ENCODE results near the gene YEATS2. TPM values are rescaled to one million over a fixed set of nuclear protein-coding genes. Genes with fewer than 3 reads are reported as not detected.

YEATS2 gene
- polyA plus RNA-seq, 3 donors: 4.8 to 5.4 (median 5.0) TPM

- 89 to 94% (median 91%) methylated on average over 25 of the region's 25 CpGs for WGBS, 3 donors
- H3K27ac ChIP-seq (ENCODE audit: low read depth, low read length): no peak overlapping the region
Observed at GRCh38 chr3:183818706-183819624, 121.4 kb downstream of the YEATS2 start.

DNA sequence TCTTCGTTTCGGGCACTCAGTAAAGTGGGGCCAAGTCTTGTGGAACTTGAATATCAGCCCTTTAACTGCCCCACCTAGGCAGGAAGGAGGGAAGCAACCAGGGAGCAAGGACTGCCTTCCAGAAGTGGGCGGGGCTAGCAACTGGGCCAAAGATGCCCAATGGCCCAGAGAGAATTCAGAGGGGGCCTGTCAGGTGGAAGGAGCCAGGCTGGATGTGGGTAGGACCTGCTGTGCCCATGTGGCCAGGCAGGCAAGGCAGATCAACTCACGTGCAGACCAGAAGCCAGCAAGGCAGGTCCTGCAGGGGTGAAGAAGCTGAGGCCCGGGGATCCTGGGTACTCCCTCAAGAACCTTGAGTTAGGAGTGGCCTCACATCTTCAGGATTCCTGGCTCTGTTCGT lies 122.2 kb downstream of the YEATS2 start:
- H3K27ac ChIP-seq (ENCODE audit: low read depth, low read length): no peak overlapping the region
- 82 to 95% (median 90%) methylated on average over 6 of the region's 6 CpGs for WGBS, 3 donors

DNA sequence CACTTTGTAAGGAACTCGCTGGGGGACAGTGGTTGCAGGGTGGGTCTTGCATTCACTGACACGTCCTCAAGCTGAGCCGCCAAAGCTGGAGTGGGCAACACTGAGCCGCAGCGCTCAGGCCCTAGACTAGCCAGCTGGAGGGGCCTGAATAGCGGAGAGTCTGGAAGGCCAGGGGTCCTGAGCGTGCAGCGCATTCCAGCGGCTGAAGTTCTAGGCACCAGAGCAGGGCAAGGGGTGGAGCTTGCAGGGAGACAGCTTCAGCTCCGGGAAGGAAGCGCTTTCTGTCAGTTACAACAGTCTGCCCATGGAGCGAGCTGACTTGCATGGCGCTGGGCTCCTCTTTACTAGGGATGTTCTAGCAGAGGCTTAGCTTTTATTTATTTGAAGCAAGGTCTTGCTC lies 125.0 kb downstream of the YEATS2 start:
- H3K27ac ChIP-seq (ENCODE audit: low read depth, low read length): no peak overlapping the region
- WGBS, 3 donors: 81 to 93% (median 87%) methylated on average over 12 to 13 of the region's 13 CpGs

GRCh38 chr3:183823963-183824362 lies 126.4 kb downstream of the YEATS2 start:
- WGBS, 3 donors: 72 to 86% (median 79%) methylated on average over 5 of the region's 5 CpGs
- no peak overlapping the region for H3K27ac ChIP-seq (ENCODE audit: low read depth, low read length)

DNA sequence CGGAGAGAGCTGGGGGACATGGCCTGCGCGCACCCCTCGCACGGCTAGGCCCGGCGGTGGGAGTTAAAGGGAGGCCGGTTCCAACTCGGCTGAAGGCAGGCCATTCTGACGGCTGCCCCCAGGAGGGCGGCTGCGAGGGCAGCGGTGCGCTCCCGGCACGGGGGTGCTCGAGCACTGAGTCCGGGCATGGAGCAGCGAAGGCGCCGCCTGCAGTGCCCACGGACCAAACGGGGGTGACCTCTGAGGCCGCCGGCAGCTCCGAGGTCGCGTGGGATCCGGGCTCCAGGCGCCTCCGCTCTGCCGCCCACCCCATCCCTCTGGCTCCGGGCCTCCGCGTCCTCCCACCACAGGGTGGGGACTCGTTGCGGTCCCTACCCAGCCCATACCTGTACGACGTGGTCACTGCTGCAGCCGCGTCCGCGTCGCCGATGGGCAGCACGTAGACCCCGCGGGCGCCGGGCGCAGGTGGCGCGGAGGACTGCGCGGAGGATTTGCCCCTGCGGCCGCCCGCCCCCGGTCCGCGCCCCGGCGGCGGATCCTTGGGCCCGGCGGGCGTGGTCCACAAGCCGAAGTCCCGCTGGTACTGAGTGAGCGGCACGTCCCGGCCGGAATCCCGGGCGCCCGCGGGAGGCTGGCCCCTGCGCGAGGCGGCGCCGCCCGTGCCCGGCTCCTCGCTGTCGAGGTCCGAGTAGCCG lies 127.3 kb downstream of the YEATS2 start:
- WGBS, 3 donors: 1% methylated on average over 41 to 88 of the region's 88 CpGs
- H3K27ac ChIP-seq (ENCODE audit: low read depth, low read length): no peak overlapping the region

DNA sequence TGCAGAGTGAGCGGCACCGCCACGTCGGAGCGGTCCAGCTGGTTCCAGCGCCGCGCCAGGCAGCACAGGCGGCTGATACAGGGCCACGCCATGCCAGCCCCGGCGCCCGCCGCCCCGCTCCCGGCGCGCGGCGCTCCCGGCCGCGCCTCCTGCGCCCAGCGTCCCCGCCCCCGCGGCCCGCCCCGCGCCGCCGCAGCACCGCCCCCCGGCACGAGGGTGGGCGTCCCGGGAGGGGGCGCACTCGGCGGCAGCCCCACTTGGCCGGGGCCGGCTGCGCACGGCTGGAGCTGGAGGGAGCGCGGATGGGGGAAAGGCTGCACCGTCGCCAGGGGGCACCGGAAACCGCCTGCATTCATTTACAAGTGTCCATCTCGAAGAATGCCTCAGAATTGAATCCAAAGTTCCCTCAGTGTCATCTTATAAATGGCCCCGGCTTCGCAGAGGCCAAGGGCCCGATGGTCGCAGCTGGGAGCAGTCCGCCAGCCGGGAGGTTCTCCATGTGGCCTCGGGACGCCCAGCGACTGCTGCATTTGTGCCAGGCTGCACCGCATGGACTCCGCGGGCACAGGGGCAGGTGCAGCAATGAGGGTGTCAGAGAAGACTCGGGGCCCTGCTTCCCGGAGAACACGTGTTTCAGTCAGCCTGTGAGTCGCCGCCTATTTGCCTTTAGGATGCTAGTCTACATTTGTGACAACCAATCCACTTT lies 128.0 kb downstream of the YEATS2 start, which contains the start of gene MAP6D1:
Gene MAP6D1, minus strand, starts transcription at position 122 of the 706 bp plus-strand sequence. Its CDS starts 30 bp downstream, at position 92.
- WGBS, 3 donors: 4 to 5% (median 5%) methylated on average over 53 to 64 of the region's 69 CpGs
- no peak within 1 kb of the TSS for H3K27ac ChIP-seq (ENCODE audit: low read depth, low read length)

GRCh38 chr3:183826448-183827250 lies 129.1 kb downstream of the YEATS2 start:
- WGBS, 3 donors: 71 to 94% (median 92%) methylated on average over 14 of the region's 14 CpGs
- H3K27ac ChIP-seq (ENCODE audit: low read depth, low read length): no peak overlapping the region

- WGBS, 3 donors: 67 to 91% (median 80%) methylated on average over 14 of the region's 14 CpGs
- no peak overlapping the region for H3K27ac ChIP-seq (ENCODE audit: low read depth, low read length)
Observed at GRCh38 chr3:183827809-183828537, 130.4 kb downstream of the YEATS2 start.

- no peak overlapping the region for H3K27ac ChIP-seq (ENCODE audit: low read depth, low read length)
- WGBS, 3 donors: 91 to 98% (median 94%) methylated on average over 7 of the region's 7 CpGs
Observed at GRCh38 chr3:183828538-183828870, 130.9 kb downstream of the YEATS2 start.

DNA sequence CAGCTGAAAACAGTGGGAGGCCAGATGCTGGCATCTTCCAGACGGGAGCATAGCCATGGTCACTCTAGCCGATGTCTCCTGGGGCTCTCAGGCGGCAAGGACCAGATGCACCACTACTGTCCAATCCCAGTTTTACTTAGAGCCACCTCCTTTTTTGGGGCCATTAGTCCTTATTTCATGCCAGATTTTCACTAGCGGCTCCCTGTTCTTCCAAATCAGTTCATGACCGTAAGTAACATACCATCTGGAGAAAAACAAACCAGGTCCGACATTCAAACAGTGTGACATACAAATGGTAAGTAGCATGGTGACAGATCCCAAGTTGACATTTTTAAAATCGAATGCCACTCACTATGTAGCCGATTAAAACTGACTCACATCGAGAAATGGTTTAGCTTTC lies 131.9 kb downstream of the YEATS2 start:
- no peak overlapping the region for H3K27ac ChIP-seq (ENCODE audit: low read depth, low read length)
- 95 to 96% (median 96%) methylated on average over 9 of the region's 9 CpGs for WGBS, 3 donors

- 94 to 98% (median 97%) methylated on average over 9 of the region's 9 CpGs for WGBS, 3 donors
- no peak overlapping the region for H3K27ac ChIP-seq (ENCODE audit: low read depth, low read length)
Observed at GRCh38 chr3:183830187-183830586, 132.6 kb downstream of the YEATS2 start.

DNA sequence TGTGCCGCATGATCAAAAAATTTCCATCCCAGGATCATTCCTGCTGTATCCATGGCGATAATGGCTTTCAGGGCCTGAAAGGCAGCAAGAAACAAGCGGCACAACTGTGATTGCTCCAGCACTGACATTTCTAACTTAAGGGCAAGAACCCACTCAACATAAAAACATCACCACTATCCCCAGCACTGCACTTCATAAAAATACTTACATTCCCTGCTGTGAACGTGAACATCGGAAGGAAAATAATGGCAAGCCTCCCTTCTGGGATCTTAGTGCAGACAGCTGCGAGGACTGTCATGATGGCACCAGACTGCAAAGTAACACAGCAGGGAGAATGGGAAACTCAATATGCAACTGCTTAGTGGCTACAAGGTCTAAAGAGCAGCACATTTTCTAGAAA lies 135.9 kb downstream of the YEATS2 start:
- WGBS, 3 donors: 93 to 95% (median 94%) methylated on average over 6 of the region's 6 CpGs
- H3K27ac ChIP-seq (ENCODE audit: low read depth, low read length): no peak overlapping the region

- 93 to 95% (median 93%) methylated on average over 9 of the region's 9 CpGs for WGBS, 3 donors
- H3K27ac ChIP-seq (ENCODE audit: low read depth, low read length): no peak overlapping the region
Observed at GRCh38 chr3:183837390-183837789, 139.8 kb downstream of the YEATS2 start.

DNA sequence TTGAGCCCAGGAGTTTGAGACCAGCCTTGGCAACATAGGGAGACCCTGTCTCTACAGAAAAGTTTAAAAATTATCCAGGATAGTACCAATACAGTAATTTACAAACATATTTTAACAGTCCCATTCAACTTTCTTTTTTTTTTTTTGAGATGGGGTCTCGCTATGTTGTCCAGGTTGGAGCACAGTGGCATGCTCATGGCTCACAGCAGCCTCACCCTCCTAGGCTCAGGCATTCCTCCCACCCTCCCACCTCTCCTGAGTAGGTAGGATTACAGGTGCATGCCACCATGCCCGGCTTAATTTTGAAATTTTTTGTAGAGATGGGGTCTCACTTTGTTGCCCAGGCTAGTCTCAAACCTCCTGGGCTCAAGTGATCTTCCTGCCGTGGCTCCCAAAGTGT lies 140.3 kb downstream of the YEATS2 start:
- H3K27ac ChIP-seq (ENCODE audit: low read depth, low read length): no peak overlapping the region
- WGBS, 3 donors: 96 to 100% (median 98%) methylated on average over 3 of the region's 3 CpGs

DNA sequence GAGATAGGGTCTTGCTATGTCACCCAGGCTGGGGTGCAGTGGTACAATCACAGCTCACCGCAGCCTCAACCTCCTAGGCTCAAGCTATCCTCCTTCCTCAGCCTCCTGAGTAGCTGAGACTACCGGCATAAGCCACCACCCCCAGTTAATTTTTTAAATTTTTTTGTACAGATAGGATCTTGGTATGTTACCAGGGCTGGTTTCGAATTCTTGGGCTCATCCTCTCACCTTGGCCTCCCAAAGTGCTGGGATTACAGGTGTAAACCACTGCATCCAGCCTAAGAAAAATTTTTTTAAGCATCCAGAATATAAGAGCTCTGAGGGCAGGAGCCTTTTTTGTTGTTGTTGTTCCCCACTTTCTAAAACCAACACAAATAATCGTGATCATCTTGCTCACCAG lies 142.2 kb downstream of the YEATS2 start:
- 96 to 99% (median 96%) methylated on average over 4 of the region's 4 CpGs for WGBS, 3 donors
- H3K27ac ChIP-seq (ENCODE audit: low read depth, low read length): no peak overlapping the region

GRCh38 chr3:183844606-183845005 lies 147.0 kb downstream of the YEATS2 start:
- 86 to 94% (median 91%) methylated on average over 2 of the region's 2 CpGs for WGBS, 3 donors
- H3K27ac ChIP-seq (ENCODE audit: low read depth, low read length): no peak overlapping the region

DNA sequence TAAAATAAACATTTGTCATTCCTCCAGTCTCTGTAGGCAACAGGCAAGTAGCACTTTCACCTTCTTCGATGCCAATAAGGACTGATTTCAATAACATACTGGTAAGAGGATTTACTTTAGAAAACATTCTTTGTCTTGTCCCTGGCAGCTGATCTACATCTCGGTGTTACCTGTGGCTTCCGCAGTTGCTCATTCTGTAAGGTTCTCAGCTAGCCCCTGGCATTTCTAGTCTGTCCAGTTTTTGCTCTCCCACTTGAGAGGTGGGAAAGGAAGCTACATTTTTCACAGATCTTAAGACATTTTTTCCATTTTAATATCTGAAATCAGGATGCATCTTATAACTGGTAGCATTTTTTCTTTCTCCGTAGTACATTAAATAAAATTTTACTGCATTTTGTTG lies 147.5 kb downstream of the YEATS2 start:
- WGBS, 3 donors: 76 to 96% (median 95%) methylated on average over 4 of the region's 4 CpGs

More for the DNA sequence above, 147.5 kb downstream of the YEATS2 start:
- H3K27ac ChIP-seq (ENCODE audit: low read depth, low read length): no peak overlapping the region
